NCI-H2029 (cell line): ENCODE measurements around the gene CASD1.

Experiments used
- DNase-seq: peaks from one replicate; lab custom pipeline; 2025; lab: John Stamatoyannopoulos, UW

CASD1 gene

DNA sequence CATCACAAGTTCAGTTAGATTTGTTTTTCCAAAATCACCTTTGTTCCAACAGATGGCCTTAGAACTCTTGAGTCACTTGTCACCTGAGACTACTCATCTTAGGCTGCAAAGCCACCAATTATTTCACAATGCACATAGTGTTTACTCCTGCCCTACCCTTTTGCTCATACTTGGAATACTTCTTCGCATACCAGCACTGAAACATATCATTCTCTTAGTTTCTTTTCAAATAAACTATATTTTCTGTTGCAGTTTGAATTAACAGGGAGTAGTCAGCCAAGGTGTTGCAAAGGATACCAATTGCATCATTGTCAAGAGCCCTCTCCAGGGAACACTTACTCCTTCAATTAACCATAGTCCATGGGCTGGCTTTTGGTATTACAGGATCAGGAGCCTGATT is 71.0 kb downstream of the CASD1 start:
- peak; percentile 8 for DNase-seq

DNA sequence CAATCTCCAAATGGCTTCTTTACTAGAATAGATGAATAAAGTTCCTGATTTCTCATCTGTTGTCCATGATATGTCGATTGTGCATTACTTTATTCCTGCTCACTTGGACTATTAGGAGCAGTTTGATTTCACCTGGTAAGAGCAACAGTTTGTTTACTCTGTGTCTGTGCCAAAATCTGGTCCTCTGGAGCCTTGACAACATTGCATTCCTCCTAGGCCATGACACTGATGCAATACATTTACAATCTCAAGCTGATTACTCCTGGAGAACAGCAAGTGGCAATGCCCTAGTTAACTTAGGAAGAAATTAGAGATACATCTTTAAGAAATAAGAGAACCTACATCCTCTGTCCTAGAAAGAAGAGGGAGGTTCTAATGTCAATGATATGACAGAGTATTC is 74.5 kb downstream of the CASD1 start:
- peak; percentile 61 for DNase-seq

DNA sequence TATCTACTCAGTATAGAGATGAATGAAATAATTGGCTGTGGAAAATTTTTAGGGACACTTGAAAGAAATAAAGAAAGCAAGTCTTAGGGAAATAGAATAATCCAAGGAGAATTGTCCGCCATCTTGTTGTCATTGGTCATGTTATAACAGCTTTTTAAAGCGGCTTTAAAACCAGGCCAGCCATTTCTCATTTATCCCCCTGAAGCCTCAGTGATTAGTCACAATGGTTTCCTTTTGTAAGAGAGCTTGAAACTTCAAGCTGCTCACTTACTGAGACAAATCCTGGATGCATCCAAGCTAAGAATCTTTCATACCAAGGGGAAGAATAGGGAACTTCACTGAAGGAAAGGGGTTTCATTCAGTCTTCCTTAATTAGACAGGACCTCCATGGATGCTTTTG is 78.5 kb downstream of the CASD1 start:
- no peak for DNase-seq

DNA sequence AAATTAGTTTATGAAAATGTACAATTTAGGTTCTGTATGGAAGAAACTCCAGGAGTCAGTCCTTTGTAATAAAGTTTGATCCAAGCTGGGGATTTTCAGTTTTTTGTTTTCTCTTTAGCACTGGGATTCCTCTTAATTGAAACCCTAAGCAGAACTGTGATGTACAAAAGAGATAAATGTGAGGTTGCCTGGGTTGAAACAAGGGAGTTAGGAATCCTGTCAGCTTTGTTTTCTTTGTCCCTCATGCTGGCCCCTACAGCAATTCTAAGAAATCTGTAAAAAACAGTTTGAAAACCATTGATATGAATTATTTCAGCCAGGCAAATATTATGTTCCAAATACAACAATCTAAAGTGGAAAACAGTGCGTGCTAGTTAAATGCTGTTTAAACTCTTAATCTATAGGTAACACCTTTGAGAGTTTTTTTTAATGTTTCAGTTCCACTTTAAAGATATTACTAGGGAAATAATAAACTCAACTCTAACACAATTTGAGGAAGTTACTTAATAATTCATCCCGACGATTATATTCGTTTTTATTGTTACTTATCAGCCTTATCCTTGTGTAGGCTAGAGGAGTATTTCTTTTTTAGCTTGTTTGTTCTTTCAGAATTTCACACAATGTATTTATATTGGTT is 81.0 kb downstream of the CASD1 start:
- no peak for DNase-seq

DNA sequence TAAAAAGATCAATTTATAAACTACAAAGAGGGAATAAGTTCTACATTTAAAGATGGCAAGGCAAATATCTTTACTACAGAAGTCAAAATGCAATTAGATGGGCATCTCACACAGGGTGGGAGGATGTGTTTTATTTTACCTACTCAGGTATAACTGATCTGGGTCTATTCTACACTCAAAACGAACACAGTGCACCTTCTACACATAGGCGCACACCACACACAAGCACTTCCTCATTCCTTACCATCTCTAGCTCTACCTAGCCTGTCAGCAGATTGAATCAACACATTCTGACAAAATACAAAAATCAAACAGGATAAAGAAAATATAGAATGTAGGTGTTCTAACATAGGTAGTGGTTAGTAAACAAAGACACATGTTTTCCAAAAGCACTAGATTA is 81.6 kb downstream of the CASD1 start:
- no peak for DNase-seq

DNA sequence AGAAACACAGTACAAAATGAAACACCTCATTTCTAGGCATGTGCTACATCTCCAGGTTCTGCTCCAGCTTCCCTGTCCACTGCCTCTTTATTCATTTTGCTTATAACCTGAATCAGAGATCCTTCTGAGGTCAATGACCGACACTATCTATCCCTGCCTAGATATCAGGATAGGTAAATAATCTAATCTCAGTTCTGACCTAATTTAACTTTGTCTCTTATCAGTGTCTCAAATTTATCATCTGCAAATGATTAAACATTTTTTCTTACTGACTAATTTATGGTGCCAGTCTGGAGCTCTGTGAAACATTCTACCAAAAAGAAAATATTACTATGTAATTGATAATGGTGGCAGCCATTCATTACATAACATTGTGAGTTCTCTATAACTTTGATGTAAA is 85.3 kb downstream of the CASD1 start:
- no peak for DNase-seq

DNA sequence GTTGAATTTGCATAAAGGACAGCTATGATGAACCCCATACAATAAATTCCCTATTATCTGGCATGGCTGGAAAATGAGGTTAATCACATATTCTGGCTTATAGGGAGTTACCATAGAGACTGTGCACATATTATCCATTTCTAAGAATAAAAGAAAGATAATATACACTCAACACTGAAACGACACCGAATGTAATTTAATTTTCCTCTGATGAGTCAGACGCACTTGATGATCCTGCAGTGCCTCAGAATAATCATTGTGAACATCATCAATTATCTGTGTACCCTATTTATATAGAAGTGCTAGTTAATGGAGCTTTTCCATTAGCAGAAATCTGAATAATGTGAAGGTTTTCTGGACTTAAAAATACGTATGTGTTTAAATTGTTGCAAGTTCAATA is 86.1 kb downstream of the CASD1 start:
- no peak for DNase-seq

DNA sequence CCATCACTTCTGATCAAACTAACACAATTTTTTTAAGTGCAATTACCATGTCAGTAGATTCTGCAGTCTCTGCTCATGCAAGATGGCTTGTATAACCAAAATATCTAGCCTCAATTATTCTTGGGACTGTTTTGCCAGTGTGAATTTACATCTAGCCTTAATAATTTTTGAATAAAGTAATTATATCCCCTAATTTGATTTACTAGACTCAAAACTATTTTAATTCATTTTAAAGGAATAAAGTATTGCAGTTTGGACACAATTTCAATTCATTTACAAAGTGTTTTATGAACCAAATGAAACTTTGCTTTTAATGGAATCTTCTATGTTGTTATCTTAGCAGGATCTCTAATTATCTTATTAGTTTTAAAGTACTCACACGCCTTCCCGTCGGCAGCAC is 90.7 kb downstream of the CASD1 start:
- DNase-seq = no peak

DNA sequence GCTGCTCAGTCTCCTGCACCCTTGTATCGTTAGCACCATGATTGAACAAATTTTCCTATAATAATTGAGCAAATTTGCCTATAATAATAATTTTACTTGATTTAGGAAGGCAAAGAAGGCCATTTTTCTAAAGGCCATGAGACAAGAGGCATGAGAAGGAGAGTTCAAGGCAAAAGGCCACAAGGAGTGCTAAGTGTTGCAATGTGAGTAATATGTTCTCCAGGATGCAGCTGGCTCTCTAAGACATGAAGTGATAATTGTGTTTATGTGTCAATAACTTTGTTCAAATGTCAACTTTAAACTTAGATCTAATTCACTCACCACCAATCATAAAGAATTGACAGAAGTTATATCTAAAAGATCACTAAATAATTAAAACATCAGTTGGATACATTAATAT is 92.6 kb downstream of the CASD1 start:
- DNase-seq = no peak

DNA sequence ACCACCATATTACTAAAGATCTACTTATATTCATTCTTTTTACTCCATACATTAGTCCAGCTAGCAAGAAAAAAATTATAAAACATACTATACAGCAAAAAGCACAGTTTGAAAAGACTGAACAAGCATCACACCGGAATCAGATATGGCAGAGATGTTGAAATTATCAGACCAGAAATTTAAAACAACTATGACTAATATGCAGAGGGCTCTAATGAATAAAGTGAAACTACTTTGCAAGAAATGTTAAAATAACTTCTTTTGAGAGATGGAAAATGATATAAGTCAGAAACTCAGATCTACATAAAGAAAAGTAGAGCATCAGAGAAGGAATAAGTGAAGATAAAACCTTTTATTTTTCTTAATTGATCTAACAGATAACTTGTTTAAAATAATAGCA is 95.4 kb downstream of the CASD1 start:
- no peak for DNase-seq
